GM23248 (cell line): Measurements from ENCODE around the gene RBM15B.

ENCODE experiments used
- EZH2 ChIP-seq: fragments of 200-600 bp; sonication (generic); IDR thresholded peaks from 2 replicates; pipeline ENCODE4 v1.6.1; 2018; ENCODE audit warnings: antibody characterized with exemption, mild to moderate bottlenecking; ENCODE audit not compliant: insufficient read depth, poor library complexity, severe bottlenecking
- EZH2phosphoT487 ChIP-seq: fragments of 200-600 bp; sonication (generic); IDR thresholded peaks from 2 replicates; pipeline ENCODE4 v1.6.1; 2018; ENCODE audit warnings: antibody characterized with exemption, moderate library complexity, mild to moderate bottlenecking, low read depth; ENCODE audit not compliant: insufficient read depth

DNA sequence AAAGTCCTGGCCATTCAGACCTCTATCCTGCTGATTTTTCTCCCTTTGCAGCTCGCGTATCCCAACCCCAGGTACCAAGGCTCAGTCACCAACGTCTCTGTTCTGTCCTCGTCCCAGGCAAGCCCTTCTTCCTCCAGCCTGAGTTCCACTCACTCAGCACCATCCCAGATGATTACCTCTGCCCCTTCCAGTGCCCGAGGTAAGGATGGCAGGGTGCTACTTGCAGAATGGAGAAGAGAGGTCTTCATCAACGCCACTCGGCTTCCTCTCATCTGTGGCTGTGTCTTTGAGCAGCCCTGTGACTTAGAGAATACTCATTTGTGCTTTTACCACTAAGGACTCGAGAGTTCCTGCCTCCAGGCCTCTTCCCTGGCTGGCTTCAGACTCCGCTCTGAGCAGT is 28.6 kb upstream of the RBM15B start:
- TF ChIP-seq EZH2, result no peak
- TF ChIP-seq EZH2phosphoT487, result no peak
